HG02623 (cell line): ENCODE data around the gene CNOT10.

Source experiments
- ATAC-seq: cut with Tn5 transposase; IDR thresholded peaks from one replicate; pipeline ENCODE4 v1.9.1; 2021; ENCODE audit warnings: moderate library complexity; ENCODE audit not compliant: unreplicated experiment

CNOT10 gene

GRCh38 chr3:32817558-32818228 is 132.7 kb downstream of the CNOT10 start, which contains the start of gene TRIM71:
TRIM71 (plus strand) TSS chr3:32817997; CDS start chr3:32818081, 84 bp downstream.
- ATAC-seq = no peak

GRCh38 chr3:32818229-32818969 is 133.4 kb downstream of the CNOT10 start:
- no peak for ATAC-seq

- ATAC-seq = no peak
Observed at GRCh38 chr3:32818970-32819511, 134.1 kb downstream of the CNOT10 start.

GRCh38 chr3:32819551-32820348 is 134.8 kb downstream of the CNOT10 start:
- ATAC-seq = no peak

GRCh38 chr3:32820430-32820829 is 135.4 kb downstream of the CNOT10 start:
- no peak for ATAC-seq

- ATAC-seq = no peak
Observed at GRCh38 chr3:32820971-32821685, 136.1 kb downstream of the CNOT10 start.

GRCh38 chr3:32821686-32822296 is 136.8 kb downstream of the CNOT10 start:
- no peak for ATAC-seq

- ATAC-seq = no peak
Observed at GRCh38 chr3:32822609-32823498, 137.9 kb downstream of the CNOT10 start.
